Skin epidermis (tissue), 12 donors: Measurements from ENCODE around the gene CLEC3B.

Experiments
- H3K27ac ChIP-seq, 21 experiments: fragments of 200-600 bp; sonication (generic) in 11 of 21; one replicate each; pipeline ENCODE4 v1.5.0; 2020; ENCODE audit warnings: mild to moderate bottlenecking in 3 of 21, inconsistent platforms in 2 of 21, moderate library complexity in 2 of 21
- H3K4me3 ChIP-seq, 7 experiments: fragments of 200-600 bp; sonication (generic) in 2 of 7; one replicate each; pipeline ENCODE4 v1.5.0; 2020; ENCODE audit warnings: inconsistent platforms in 2 of 7, mild to moderate bottlenecking in 2 of 7, moderate library complexity in 1 of 7

CLEC3B gene

GRCh38 chr3:45084820-45085816, 59.0 kb downstream of the CLEC3B start:
- H3K27ac ChIP-seq: no peak overlapping the region

More at GRCh38 chr3:45084820-45085816, 59.0 kb downstream of the CLEC3B start:
- no peak overlapping the region for H3K4me3 ChIP-seq
